ENCODE data around the gene AP2M1. TPM values are rescaled to one million over a fixed set of nuclear protein-coding genes. Genes with fewer than 3 reads are reported as not detected.

The AP2M1 gene
- total RNA-seq, 1 donor from 2014 or later: 297 TPM

DNA sequence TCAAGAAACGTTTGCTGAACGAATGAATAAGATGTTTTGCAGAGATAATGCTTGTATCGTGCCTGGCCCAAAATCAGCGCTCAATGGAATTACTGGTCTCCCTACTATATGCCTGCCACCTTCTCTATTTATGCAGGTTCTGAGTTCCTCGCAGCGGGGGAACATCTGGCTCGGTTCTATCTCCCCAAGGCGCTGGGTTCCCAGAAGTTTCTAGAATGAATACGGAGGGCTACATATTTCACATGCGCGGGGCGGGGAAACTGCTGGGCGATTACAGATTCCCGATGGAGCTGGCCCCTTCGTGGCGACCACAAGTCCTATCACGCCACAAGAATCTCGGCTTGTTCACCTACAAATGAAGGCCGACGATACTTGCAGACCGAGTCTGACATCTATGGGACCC lies 39.9 kb upstream of the AP2M1 start:
- DNase-seq (ENCODE audit: low read depth): no peak
- no peaks in the 10 kb centered on the region for H3K36me3 ChIP-seq (ENCODE audit: control insufficient read depth, insufficient read depth, low read length)
- peak overlapping the region; percentile 83 for H3K4me3 ChIP-seq (ENCODE audit: low read depth, low read length)
- TF ChIP-seq, protein P1, sequence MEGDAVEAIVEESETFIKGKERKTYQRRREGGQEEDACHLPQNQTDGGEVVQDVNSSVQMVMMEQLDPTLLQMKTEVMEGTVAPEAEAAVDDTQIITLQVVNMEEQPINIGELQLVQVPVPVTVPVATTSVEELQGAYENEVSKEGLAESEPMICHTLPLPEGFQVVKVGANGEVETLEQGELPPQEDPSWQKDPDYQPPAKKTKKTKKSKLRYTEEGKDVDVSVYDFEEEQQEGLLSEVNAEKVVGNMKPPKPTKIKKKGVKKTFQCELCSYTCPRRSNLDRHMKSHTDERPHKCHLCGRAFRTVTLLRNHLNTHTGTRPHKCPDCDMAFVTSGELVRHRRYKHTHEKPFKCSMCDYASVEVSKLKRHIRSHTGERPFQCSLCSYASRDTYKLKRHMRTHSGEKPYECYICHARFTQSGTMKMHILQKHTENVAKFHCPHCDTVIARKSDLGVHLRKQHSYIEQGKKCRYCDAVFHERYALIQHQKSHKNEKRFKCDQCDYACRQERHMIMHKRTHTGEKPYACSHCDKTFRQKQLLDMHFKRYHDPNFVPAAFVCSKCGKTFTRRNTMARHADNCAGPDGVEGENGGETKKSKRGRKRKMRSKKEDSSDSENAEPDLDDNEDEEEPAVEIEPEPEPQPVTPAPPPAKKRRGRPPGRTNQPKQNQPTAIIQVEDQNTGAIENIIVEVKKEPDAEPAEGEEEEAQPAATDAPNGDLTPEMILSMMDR (IDR thresholded peaks at IDR 0.05; ENCODE audit: insufficient read depth, low read length, poor library complexity, severe bottlenecking): no peak
- no peaks in the 10 kb centered on the region for H3K27me3 ChIP-seq (ENCODE audit: control insufficient read depth, insufficient read depth, low read length)

DNA sequence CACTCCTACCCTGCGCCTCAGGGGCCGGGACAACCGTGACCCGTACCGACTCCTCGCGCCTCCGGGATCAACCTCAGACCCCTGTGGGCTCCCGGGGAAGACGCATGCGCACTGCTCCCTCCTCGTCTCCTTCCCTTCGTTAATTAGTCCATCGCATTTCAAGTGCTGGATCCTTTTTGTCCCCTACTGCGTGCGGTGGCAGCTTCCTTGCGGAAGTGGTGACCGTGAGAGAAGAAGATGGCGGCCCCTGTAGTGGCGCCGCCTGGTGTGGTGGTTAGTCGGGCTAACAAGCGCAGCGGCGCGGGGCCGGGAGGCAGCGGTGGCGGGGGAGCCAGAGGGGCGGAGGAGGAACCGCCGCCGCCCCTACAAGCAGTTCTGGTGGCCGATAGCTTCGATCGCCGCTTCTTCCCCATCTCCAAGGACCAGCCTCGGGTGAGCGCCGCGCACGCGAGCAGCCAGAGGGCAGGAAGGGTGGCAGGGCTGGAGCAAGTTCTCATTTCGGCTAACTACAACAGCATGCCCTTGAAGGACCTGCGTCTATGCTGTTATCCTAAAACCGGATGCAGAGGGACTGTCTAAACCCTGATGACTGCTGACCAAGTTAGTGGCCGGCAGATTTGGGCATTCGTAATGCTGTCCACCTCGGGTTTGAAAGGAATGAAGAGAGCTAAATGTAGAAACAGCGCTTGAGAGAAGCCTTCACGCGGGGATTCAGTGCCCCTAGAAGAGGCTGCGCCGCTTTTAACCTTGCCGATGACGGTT lies 39.3 kb upstream of the AP2M1 start, which contains the start of gene EIF2B5:
TSS of gene EIF2B5 (plus strand) at position 210 of the 762 bp plus-strand sequence. CDS start at position 238, 28 bp downstream.
- peak within 1 kb of the TSS; percentile 83 for H3K4me3 ChIP-seq (ENCODE audit: low read depth, low read length)
- H3K27me3 ChIP-seq (ENCODE audit: control insufficient read depth, insufficient read depth, low read length): no peaks in the 10 kb centered on the region
- TF ChIP-seq, protein P1 (IDR thresholded peaks at IDR 0.05; ENCODE audit: insufficient read depth, low read length, poor library complexity, severe bottlenecking): peak; percentile 44
- no peaks in the 10 kb centered on the region for H3K36me3 ChIP-seq (ENCODE audit: control insufficient read depth, insufficient read depth, low read length)
- DNase-seq (ENCODE audit: low read depth): peak; percentile 76

DNA sequence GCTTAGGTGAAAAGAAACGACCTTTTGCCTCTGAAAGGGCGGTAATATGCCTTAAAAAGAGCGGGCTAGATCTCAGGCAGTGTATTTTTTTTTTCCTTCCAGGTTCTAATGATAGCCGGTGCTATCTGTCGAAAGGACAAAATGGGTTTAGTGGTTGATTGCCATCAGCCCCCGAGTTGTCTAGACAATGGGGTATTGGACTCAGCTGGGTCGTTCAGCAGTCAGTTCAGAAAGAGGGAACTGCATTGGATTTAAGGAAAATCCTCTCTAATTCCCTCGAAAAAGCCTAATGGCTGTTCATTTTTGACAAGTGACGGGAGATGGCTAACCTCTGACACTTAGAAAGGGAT lies 38.8 kb upstream of the AP2M1 start:
- Histone ChIP-seq H3K4me3 (ENCODE audit: low read depth, low read length) (peak overlapping the region; percentile 83), H3K36me3 (ENCODE audit: control insufficient read depth, insufficient read depth, low read length) (no peaks in the 10 kb centered on the region), H3K27me3 (ENCODE audit: control insufficient read depth, insufficient read depth, low read length) (no peaks in the 10 kb centered on the region)
- no peak for DNase-seq (ENCODE audit: low read depth)
- TF ChIP-seq, protein P1 (IDR thresholded peaks at IDR 0.05; ENCODE audit: insufficient read depth, low read length, poor library complexity, severe bottlenecking): no peak

DNA sequence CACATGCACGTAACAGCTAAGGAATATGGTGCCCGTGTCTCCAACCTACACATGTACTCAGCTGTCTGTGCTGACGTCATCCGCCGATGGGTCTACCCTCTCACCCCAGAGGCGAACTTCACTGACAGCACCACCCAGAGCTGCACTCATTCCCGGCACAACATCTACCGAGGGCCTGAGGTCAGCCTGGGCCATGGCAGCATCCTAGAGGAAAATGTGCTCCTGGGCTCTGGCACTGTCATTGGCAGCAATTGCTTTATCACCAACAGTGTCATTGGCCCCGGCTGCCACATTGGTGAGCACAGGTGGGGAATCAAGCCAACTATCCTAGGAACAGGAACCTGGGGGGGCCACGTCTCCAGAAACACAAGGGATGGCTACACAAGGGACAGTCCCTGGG lies 34.2 kb upstream of the AP2M1 start:
- H3K27me3 ChIP-seq (ENCODE audit: control insufficient read depth, insufficient read depth, low read length): no peaks in the 10 kb centered on the region
- H3K4me3 ChIP-seq (ENCODE audit: low read depth, low read length): no peak overlapping the region
- peaks cover 5% of the 10 kb centered on the region for H3K36me3 ChIP-seq (ENCODE audit: control insufficient read depth, insufficient read depth, low read length)
- DNase-seq (ENCODE audit: low read depth): no peak
- TF ChIP-seq, protein P1 (IDR thresholded peaks at IDR 0.05; ENCODE audit: insufficient read depth, low read length, poor library complexity, severe bottlenecking): no peak

DNA sequence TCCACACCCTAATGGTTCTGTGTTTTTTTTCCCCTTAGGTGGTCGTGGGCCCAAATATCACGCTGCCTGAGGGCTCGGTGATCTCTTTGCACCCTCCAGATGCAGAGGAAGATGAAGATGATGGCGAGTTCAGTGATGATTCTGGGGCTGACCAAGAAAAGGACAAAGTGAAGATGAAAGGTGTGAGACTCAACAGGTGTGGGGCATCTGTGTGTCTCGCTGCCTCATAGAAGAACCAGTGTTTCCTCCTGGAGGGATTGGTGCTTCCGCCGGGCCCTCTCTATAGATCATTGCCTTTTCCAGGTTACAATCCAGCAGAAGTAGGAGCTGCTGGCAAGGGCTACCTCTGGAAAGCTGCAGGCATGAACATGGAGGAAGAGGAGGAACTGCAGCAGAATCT lies 32.5 kb upstream of the AP2M1 start:
- peaks cover 5% of the 10 kb centered on the region for H3K36me3 ChIP-seq (ENCODE audit: control insufficient read depth, insufficient read depth, low read length)
- TF ChIP-seq, protein P1 (IDR thresholded peaks at IDR 0.05; ENCODE audit: insufficient read depth, low read length, poor library complexity, severe bottlenecking): no peak

DNA sequence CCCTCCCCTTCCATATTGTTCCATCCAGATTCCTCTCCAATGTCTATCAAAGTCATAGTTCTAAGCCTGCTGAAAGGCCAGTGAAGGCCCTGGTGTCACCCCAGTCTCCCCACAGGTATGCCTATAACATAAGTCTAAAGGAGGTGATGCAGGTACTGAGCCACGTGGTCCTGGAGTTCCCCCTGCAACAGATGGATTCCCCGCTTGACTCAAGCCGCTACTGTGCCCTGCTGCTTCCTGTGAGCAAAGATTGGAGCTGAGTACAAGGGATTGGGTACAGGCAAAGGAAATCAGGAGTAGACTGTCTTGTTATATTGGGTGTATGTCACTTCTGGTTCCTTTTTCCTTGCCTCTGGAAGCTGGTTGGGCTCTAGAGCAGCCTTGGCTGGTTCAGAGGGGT lies 31.3 kb upstream of the AP2M1 start:
- no peaks in the 10 kb centered on the region for H3K27me3 ChIP-seq (ENCODE audit: control insufficient read depth, insufficient read depth, low read length)
- H3K4me3 ChIP-seq (ENCODE audit: low read depth, low read length): no peak overlapping the region
- H3K36me3 ChIP-seq (ENCODE audit: control insufficient read depth, insufficient read depth, low read length): peaks cover 5% of the 10 kb centered on the region
- DNase-seq (ENCODE audit: low read depth): no peak
- TF ChIP-seq, protein P1 (IDR thresholded peaks at IDR 0.05; ENCODE audit: insufficient read depth, low read length, poor library complexity, severe bottlenecking): no peak

More for the DNA sequence above, 32.5 kb upstream of the AP2M1 start:
- no peak for DNase-seq (ENCODE audit: low read depth)
- no peaks in the 10 kb centered on the region for H3K27me3 ChIP-seq (ENCODE audit: control insufficient read depth, insufficient read depth, low read length)
- no peak overlapping the region for H3K4me3 ChIP-seq (ENCODE audit: low read depth, low read length)

Measured in kidney epithelial cell (primary cell).